K562 (cell line): ENCODE results near the gene ALS2. TPM values are rescaled to one million over a fixed set of nuclear protein-coding genes. Genes with fewer than 3 reads are reported as not detected.

Source experiments
- ATAC-seq: fragments of 200-7000 bp; cut with Tn5 transposase; 3 replicates; pipeline ENCODE4 v1.9.1; 2020; ENCODE audit warnings: moderate library complexity
- BruUV-seq: library from RNA; stranded (reverse); fragments of 400-500 nt; replicated peaks from 2 replicates; lab custom pipeline; 2021; lab: Mats Ljungman, UMichigan
- CTCF ChIA-PET: fragments of 300-600 bp; formaldehyde crosslinking; extraction: SDS; loops from one replicate; lab custom pipeline; 2021; ENCODE audit warnings: low intra/inter-chr PET ratio; lab: Yijun Ruan, JAX
- POLR2A ChIA-PET: fragments of 300-600, 350-650 bp; sonication (Branson Sonifier 250); formaldehyde crosslinking; extraction: SDS; loops from one replicate; lab custom pipeline; 2021; ENCODE audit warnings: antibody characterized with exemption, inconsistent platforms; lab: Yijun Ruan, JAX
- DNase-seq, 4 experiments: peaks; one replicate each; pipeline versions ENCODE4 v3.0.0 to v3.0.0-alpha.2; 2011 to 2018; ENCODE audit warnings: low spot score in 3 of 4, mixed read lengths in 3 of 4; ENCODE audit errors: extremely low read depth in 1 of 4
- FAIRE-seq: peaks from 2 replicates; lab custom pipeline; 2011; peaks lifted over from hg19 to GRCh38; lab: Jason Lieb, UNC
- H2AFZ ChIP-seq: 2 replicates; pipeline ENCODE4 v1.6.0; 2011; ENCODE audit warnings: low read depth, low read length, control low read depth, inconsistent platforms
- H3K27ac ChIP-seq: fragments of 200-600 bp; 3 replicates; pipeline ENCODE4 v1.8.0; 2011; ENCODE audit warnings: low read depth, mild to moderate bottlenecking, control low read depth, inconsistent platforms, low read length, moderate library complexity, mixed read lengths; ENCODE audit errors: extremely low read depth
- H3K27me3 ChIP-seq, 2 experiments: fragments of 300-600 bp in 1 of 2; 2 replicates in 1 of 2; 3 replicates in 1 of 2; pipeline versions ENCODE4 v1.6.0 to v1.8.0; 2011; ENCODE audit warnings: inconsistent platforms in 2 of 2, low read length in 2 of 2, mild to moderate bottlenecking in 1 of 2, mixed read lengths in 1 of 2, moderate library complexity in 1 of 2; ENCODE audit not compliant: control insufficient read depth in 2 of 2, insufficient read depth in 2 of 2
- H3K36me3 ChIP-seq: fragments of 300-600 bp; 3 replicates; pipeline ENCODE4 v1.8.0; 2011; ENCODE audit warnings: mild to moderate bottlenecking, low read length, inconsistent platforms; ENCODE audit not compliant: control insufficient read depth, insufficient read depth
- H3K4me1 ChIP-seq, 2 experiments: fragments of 200-600 bp in 1 of 2; replicated peaks in 1 of 2; 2 replicates in 1 of 2; 3 replicates in 1 of 2; pipeline versions ENCODE4 v1.5.1 to v1.8.0; 2011; ENCODE audit warnings: inconsistent platforms in 2 of 2, low read length in 2 of 2, mild to moderate bottlenecking in 1 of 2, mixed read lengths in 1 of 2, moderate library complexity in 1 of 2; ENCODE audit not compliant: control insufficient read depth in 2 of 2, insufficient read depth in 2 of 2
- H3K4me2 ChIP-seq: 2 replicates; pipeline ENCODE4 v1.6.1; 2011; ENCODE audit warnings: low read length, control low read depth, inconsistent platforms, mixed read lengths; ENCODE audit not compliant: insufficient read depth
- H3K4me3 ChIP-seq: fragments of 200-600 bp; sonication (generic), shearing (Covaris generic); 2 replicates; pipeline ENCODE4 v1.5.1; 2016; ENCODE audit warnings: control low read depth, inconsistent platforms
- H3K79me2 ChIP-seq: fragments of 200-600 bp; 3 replicates; pipeline ENCODE4 v1.8.0; 2011; ENCODE audit warnings: low read length, inconsistent platforms; ENCODE audit not compliant: control insufficient read depth, insufficient read depth
- H3K9ac ChIP-seq, 2 experiments: 2 replicates each; pipeline versions ENCODE4 v1.6.0 to v1.6.1; 2011; ENCODE audit warnings: low read depth in 2 of 2, low read length in 2 of 2, control low read depth in 1 of 2, inconsistent platforms in 1 of 2, mild to moderate bottlenecking in 1 of 2, mixed read lengths in 1 of 2; ENCODE audit not compliant: insufficient read depth in 1 of 2
- H3K9me1 ChIP-seq: one replicate; pipeline ENCODE4 v1.6.0; 2011; ENCODE audit warnings: inconsistent platforms, mild to moderate bottlenecking, low read length, moderate library complexity; ENCODE audit not compliant: control insufficient read depth, insufficient read depth
- H3K9me3 ChIP-seq: replicated peaks from 2 replicates; pipeline ENCODE4 v1.5.1; 2011; ENCODE audit warnings: low read depth, low read length, inconsistent platforms; ENCODE audit not compliant: control insufficient read depth, insufficient read depth
- H4K20me1 ChIP-seq: replicated peaks from 2 replicates; pipeline ENCODE4 v1.6.1; 2011; ENCODE audit warnings: low read length, inconsistent platforms, mixed read lengths; ENCODE audit not compliant: control insufficient read depth, insufficient read depth
- AFF1 ChIP-seq, 2 experiments: fragments of 450-650 bp; IDR thresholded peaks; 2 replicates each; pipeline ENCODE4 v1.6.1; 2018; ENCODE audit warnings: mild to moderate bottlenecking in 2 of 2, low read depth in 1 of 2; ENCODE audit not compliant: partially characterized antibody in 2 of 2
- CBX2 ChIP-seq: fragments of 200-600 bp; sonication (generic); IDR thresholded peaks from one replicate; pipeline ENCODE4 v1.6.1; 2012; ENCODE audit warnings: mild to moderate bottlenecking, low read length, inconsistent platforms; ENCODE audit not compliant: insufficient read depth, poor library complexity, severe bottlenecking
- DDX20 ChIP-seq: fragments of 450-650 bp; IDR thresholded peaks from 2 replicates; pipeline ENCODE4 v1.6.1; 2016; ENCODE audit warnings: missing genetic modification characterization, low read depth, mild to moderate bottlenecking, missing compliant biosample characterization, moderate library complexity
- HNRNPH1 ChIP-seq: fragments of 200-400 bp; formaldehyde crosslinking; optimal IDR thresholded peaks from 2 replicates; pipeline ENCODE3; 2017; ENCODE audit warnings: low read depth, mild to moderate bottlenecking, low read length, moderate library complexity
- MBD2 ChIP-seq: sonication (generic); IDR thresholded peaks from 2 replicates; pipeline ENCODE4 v1.6.1; 2016; ENCODE audit warnings: low read depth, borderline replicate concordance
- TAL1 ChIP-seq: fragments of 450-650 bp; IDR thresholded peaks from 2 replicates; pipeline ENCODE4 v1.6.1; 2016; ENCODE audit warnings: mild to moderate bottlenecking
- ZNF79 ChIP-seq: fragments of 250-450 bp; sonication (Bioruptor Pico); IDR thresholded peaks from 2 replicates; pipeline ENCODE4 v1.4.0; 2020; ENCODE audit warnings: low read depth, mild to moderate bottlenecking, moderate library complexity
- in situ Hi-C: fragments of 300-500 bp; cut with MboI; formaldehyde crosslinking; loops from 4 replicates; pipeline ENCODE4 v1.15.0; 2018; ENCODE audit warnings: inconsistent platforms, mixed read lengths
- intact Hi-C: fragments of 100-400 bp; cut with micrococcal nuclease; formaldehyde crosslinking; loops from 2 replicates; pipeline ENCODE4 v1.14.2; 2022
- polyA plus RNA-seq, 8 experiments: library from polyadenylated mRNA; depleted of rRNA in 4 of 8; stranded (reverse) in 5 of 8; unstranded in 3 of 8; fragments of >200 nt; fragmentation: Nextera tagmentation in 2 of 8; fragmentation: Illumina TruSeq in 1 of 8; extraction: Ambion mirVana in 2 of 8; extraction: Trizol in 1 of 8; gene quantifications; 2 replicates each; pipeline versions ENCODE4 v1.2.1 to v1.2.3, GENCODE V29; 2011 to 2014; ENCODE audit warnings: inconsistent platforms in 1 of 8, missing spikeins in 1 of 8
- total RNA-seq, 7 experiments: library from RNA; depleted of rRNA in 6 of 7; stranded (reverse); fragments of >200 nt in 6 of 7; fragmentation: Illumina TruSeq in 2 of 7; extraction: Trizol in 2 of 7; gene quantifications; 2 replicates each; pipeline versions ENCODE4 v1.2.1 to v1.2.3, GENCODE V29; 2011 to 2021; ENCODE audit warnings: low replicate concordance in 1 of 7
- TF ChIP-seq, protein P1 (sequence below), 2 experiments: fragments of 450-650 bp; formaldehyde crosslinking in 1 of 2; IDR thresholded peaks; 2 replicates each; pipeline versions ENCODE4 v1.4.0 to v1.6.1; 2014 to 2020; ENCODE audit warnings: mild to moderate bottlenecking in 2 of 2, borderline replicate concordance in 1 of 2, low read depth in 1 of 2

The ALS2 gene
- total and polyA plus RNA-seq, 9 of the 15 experiments (the other 6 are each of a cell fraction or from before 2014, with no cell fraction given) = 5.2 to 17.7 (median 11.6) TPM

DNA sequence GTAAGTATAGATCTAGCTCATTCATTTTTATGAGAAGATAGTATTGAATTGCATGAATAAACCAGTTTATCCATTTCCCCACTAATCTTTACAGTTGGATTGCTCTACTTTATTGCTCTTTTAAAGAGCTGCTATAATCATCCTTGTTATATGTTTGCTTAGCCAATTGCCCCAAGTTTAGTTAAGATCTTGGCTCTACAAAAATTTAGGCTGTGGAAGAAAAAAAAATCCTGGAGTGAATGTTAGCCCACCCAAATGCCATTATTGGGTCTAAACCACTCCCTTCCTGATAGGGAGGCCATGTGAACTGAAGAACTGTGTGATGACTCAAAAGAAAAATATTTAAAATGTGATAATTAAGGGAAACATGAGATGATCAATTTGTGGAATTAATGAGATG, 2.9 kb downstream of the ALS2 start:
- ATAC-seq = no peak
- TF ChIP-seq, protein P1, sequence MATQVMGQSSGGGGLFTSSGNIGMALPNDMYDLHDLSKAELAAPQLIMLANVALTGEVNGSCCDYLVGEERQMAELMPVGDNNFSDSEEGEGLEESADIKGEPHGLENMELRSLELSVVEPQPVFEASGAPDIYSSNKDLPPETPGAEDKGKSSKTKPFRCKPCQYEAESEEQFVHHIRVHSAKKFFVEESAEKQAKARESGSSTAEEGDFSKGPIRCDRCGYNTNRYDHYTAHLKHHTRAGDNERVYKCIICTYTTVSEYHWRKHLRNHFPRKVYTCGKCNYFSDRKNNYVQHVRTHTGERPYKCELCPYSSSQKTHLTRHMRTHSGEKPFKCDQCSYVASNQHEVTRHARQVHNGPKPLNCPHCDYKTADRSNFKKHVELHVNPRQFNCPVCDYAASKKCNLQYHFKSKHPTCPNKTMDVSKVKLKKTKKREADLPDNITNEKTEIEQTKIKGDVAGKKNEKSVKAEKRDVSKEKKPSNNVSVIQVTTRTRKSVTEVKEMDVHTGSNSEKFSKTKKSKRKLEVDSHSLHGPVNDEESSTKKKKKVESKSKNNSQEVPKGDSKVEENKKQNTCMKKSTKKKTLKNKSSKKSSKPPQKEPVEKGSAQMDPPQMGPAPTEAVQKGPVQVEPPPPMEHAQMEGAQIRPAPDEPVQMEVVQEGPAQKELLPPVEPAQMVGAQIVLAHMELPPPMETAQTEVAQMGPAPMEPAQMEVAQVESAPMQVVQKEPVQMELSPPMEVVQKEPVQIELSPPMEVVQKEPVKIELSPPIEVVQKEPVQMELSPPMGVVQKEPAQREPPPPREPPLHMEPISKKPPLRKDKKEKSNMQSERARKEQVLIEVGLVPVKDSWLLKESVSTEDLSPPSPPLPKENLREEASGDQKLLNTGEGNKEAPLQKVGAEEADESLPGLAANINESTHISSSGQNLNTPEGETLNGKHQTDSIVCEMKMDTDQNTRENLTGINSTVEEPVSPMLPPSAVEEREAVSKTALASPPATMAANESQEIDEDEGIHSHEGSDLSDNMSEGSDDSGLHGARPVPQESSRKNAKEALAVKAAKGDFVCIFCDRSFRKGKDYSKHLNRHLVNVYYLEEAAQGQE (IDR thresholded peaks at IDR 0.05; ENCODE audit: borderline replicate concordance) = no peak
- TF ChIP-seq, protein P1 (CRISPR knock-in tag; IDR thresholded peaks at IDR 0.05; ENCODE audit: low read depth) = no peak
- TF ChIP-seq HNRNPH1 = no peak
- no peak for TF ChIP-seq AFF1 (IDR thresholded peaks at IDR 0.05; ENCODE audit: low read depth in 1 of 2, partially characterized antibody in 2 of 2)
- TF ChIP-seq CBX2 = no peak
- TF ChIP-seq MBD2 = no peak
- no peak for TF ChIP-seq ZNF79 (CRISPR knock-in tag)
- TF ChIP-seq TAL1 = no peak
- TF ChIP-seq DDX20 = no peak
- TF ChIP-seq, all 486 proteins: peak for 0
- Histone ChIP-seq H3K27me3 (no peaks in the 10 kb centered on the region), H3K9ac (no peak overlapping the region), H3K9me3 (no peaks in the 10 kb centered on the region), H3K4me2 (no peak overlapping the region), H3K79me2 (peaks cover 41% of the 10 kb centered on the region), H3K4me1 (peaks cover 4 to 6% of the 10 kb centered on the region in 2 experiments; a peak in 4 of 5 replicates), H2AFZ (no peak overlapping the region), H3K9me1 (no peaks in the 10 kb centered on the region), H3K4me3 (no peak overlapping the region), H3K27ac (no peak overlapping the region), H3K36me3 (no peaks in the 10 kb centered on the region; the same call in 2 of the 3 replicates), H4K20me1 (no peaks in the 10 kb centered on the region)
- in situ Hi-C loops (no loop called here), intact Hi-C loops (no loop called here)
- CTCF ChIA-PET = no interaction called here
- POLR2A ChIA-PET = interaction anchor here (0.5 to 1.8 kb wide), 2 partner anchors 9 to 755 kb away, joined by 3 to 7 read pairs; no protein-coding TSS in a partner anchor
- no TSS peak for BruUV-seq
- DNase-seq = no peak
- FAIRE-seq = no peak
